Measurements from ENCODE around the gene MNX1.

- TF ChIP-seq POLR2A (IDR thresholded peaks at IDR 0.05; ENCODE audit: low read depth): no peak
- no peak for TF ChIP-seq CTCF (IDR thresholded peaks at IDR 0.05)
Measured at GRCh38 chr7:157056957-157057902, 46.8 kb upstream of the MNX1 start.
